Spleen (tissue), 7 donors: ENCODE measurements around the gene RHBDD3.

Source experiments
- CTCF ChIP-seq, 11 experiments: fragments of 200-600 bp in 7 of 11; fragments of 450-650 bp in 4 of 11; sonication (generic) in 4 of 11; IDR thresholded peaks in 8 of 11; conservative IDR thresholded peaks in 3 of 11; 1 replicate in 7 of 11; 2 replicates in 4 of 11; pipeline versions ENCODE4 v1.4.0 to v1.8.0; 2016 to 2021; ENCODE audit warnings: antibody characterized with exemption in 11 of 11, inconsistent platforms in 4 of 11, mild to moderate bottlenecking in 1 of 11
- POLR2A ChIP-seq, 3 donors: fragments of 450-650 bp; IDR thresholded peaks; one replicate each; pipeline ENCODE4 v1.5.1; 2017; ENCODE audit warnings: antibody characterized with exemption in 3 of 3, mild to moderate bottlenecking in 1 of 3
- POLR2AphosphoS5 ChIP-seq, 3 donors: sonication (generic); formaldehyde crosslinking; IDR thresholded peaks; one replicate each; pipeline ENCODE4 v1.5.1; 2017; ENCODE audit warnings: antibody characterized with exemption in 3 of 3
- donor health status: DM: no; HTN: no; CAD: no; lungs with moderate emphysema.
- donor health status: DM: no; HTN: no; CAD: no.
- donor health status: DM: no; HTN: no; CAD: no.

GRCh38 chr22:29213493-29213892, 54.3 kb downstream of the RHBDD3 start:
- TF ChIP-seq CTCF (IDR thresholded peaks at IDR 0.05 in 8 of 11, conservative IDR thresholded peaks at IDR 0.05 in 3 of 11), result no peak
- no peak for TF ChIP-seq POLR2A (IDR thresholded peaks at IDR 0.05)
- no peak for TF ChIP-seq POLR2AphosphoS5 (IDR thresholded peaks at IDR 0.05)
